HG02852 (cell line): ENCODE data around the gene ERMP1.
"Not testable (repeated sequence)": the region's sequence is repeated elsewhere in the genome, so short reads cannot be mapped to it uniquely, and the experiment has no call there.

Source experiments
- ATAC-seq: cut with Tn5 transposase; IDR thresholded peaks from one replicate; pipeline ENCODE4 v1.9.1; 2021; ENCODE audit warnings: mild to moderate bottlenecking, moderate library complexity; ENCODE audit not compliant: unreplicated experiment

ERMP1 gene

GRCh38 chr9:5825223-5825622 lies 7.7 kb downstream of the ERMP1 start:
- no peak for ATAC-seq

- ATAC-seq: peak; percentile 64
Measured at GRCh38 chr9:5820425-5820824, 12.5 kb downstream of the ERMP1 start.

GRCh38 chr9:5819174-5819573 lies 13.7 kb downstream of the ERMP1 start:
- ATAC-seq: no peak

GRCh38 chr9:5818424-5819142 lies 14.3 kb downstream of the ERMP1 start:
- ATAC-seq: no peak

GRCh38 chr9:5817862-5818261 lies 15.1 kb downstream of the ERMP1 start:
- ATAC-seq: no peak

- no peak for ATAC-seq
Measured at GRCh38 chr9:5815461-5815860, 17.5 kb downstream of the ERMP1 start.

- no peak for ATAC-seq
Measured at GRCh38 chr9:5813824-5814223, 19.1 kb downstream of the ERMP1 start.

- ATAC-seq: no peak
Measured at GRCh38 chr9:5811751-5812150, 21.2 kb downstream of the ERMP1 start.

- ATAC-seq: no peak
Measured at GRCh38 chr9:5805478-5805877, 27.4 kb downstream of the ERMP1 start.

- no peak for ATAC-seq
Measured at GRCh38 chr9:5801739-5802113, 31.2 kb downstream of the ERMP1 start.

GRCh38 chr9:5800969-5801738 lies 31.8 kb downstream of the ERMP1 start:
- ATAC-seq: no peak

GRCh38 chr9:5800378-5800777 lies 32.5 kb downstream of the ERMP1 start:
- not testable (repeated sequence) for ATAC-seq

GRCh38 chr9:5799314-5799713 lies 33.6 kb downstream of the ERMP1 start:
- no peak for ATAC-seq

GRCh38 chr9:5798581-5798980 lies 34.3 kb downstream of the ERMP1 start:
- no peak for ATAC-seq

- ATAC-seq: no peak
Measured at GRCh38 chr9:5796298-5796697, 36.6 kb downstream of the ERMP1 start.

GRCh38 chr9:5793812-5794211 lies 39.1 kb downstream of the ERMP1 start:
- ATAC-seq: no peak

- no peak for ATAC-seq
Measured at GRCh38 chr9:5791870-5792269, 41.0 kb downstream of the ERMP1 start.

- ATAC-seq: no peak
Measured at GRCh38 chr9:5790923-5791322, 42.0 kb downstream of the ERMP1 start.

GRCh38 chr9:5789489-5789888 lies 43.4 kb downstream of the ERMP1 start:
- no peak for ATAC-seq

- no peak for ATAC-seq
Measured at GRCh38 chr9:5787759-5788302, 45.1 kb downstream of the ERMP1 start.

- ATAC-seq: no peak
Measured at GRCh38 chr9:5787220-5787619, 45.7 kb downstream of the ERMP1 start.
